OCI-LY3 (cell line): ENCODE measurements around the gene FERMT2.

ENCODE experiments used
- EZH2phosphoT487 ChIP-seq: fragments of 200-600 bp; shearing (Covaris generic); IDR thresholded peaks from 2 replicates; pipeline ENCODE4 v1.6.1; 2018; ENCODE audit warnings: antibody characterized with exemption, mixed run types, low read depth
- TF ChIP-seq, protein P1 (sequence below): fragments of 200-600, 300-600 bp; sonication (generic); IDR thresholded peaks from 2 replicates; pipeline ENCODE4 v1.5.1; 2014; ENCODE audit warnings: antibody characterized with exemption, low read length, low read depth

DNA sequence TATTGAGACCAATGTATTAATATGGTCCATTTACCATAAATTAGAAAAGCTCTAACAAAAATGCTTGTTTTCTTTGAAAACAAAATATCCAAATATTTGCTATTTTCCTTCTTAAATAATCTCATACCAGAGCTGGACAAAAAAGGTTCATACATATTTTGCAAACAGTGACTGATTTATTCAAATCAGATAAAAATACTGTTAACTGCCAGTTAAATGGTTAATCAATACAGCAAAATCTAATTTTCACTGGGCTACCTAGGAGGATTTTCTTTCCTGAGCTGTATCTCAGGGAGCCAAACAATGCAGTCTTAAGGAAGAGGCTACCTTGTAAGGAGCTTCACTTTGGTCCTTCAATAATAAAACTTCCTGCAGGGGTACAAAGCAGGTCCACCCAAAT lies 2.0 kb downstream of the FERMT2 start:
- TF ChIP-seq EZH2phosphoT487: no peak
- TF ChIP-seq, protein P1, sequence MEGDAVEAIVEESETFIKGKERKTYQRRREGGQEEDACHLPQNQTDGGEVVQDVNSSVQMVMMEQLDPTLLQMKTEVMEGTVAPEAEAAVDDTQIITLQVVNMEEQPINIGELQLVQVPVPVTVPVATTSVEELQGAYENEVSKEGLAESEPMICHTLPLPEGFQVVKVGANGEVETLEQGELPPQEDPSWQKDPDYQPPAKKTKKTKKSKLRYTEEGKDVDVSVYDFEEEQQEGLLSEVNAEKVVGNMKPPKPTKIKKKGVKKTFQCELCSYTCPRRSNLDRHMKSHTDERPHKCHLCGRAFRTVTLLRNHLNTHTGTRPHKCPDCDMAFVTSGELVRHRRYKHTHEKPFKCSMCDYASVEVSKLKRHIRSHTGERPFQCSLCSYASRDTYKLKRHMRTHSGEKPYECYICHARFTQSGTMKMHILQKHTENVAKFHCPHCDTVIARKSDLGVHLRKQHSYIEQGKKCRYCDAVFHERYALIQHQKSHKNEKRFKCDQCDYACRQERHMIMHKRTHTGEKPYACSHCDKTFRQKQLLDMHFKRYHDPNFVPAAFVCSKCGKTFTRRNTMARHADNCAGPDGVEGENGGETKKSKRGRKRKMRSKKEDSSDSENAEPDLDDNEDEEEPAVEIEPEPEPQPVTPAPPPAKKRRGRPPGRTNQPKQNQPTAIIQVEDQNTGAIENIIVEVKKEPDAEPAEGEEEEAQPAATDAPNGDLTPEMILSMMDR: no peak
